Body of pancreas (tissue), 4 donors: ENCODE results near the gene TRIM61.
"Not testable (repeated sequence)": the region's sequence is repeated elsewhere in the genome, so short reads cannot be mapped to it uniquely, and the experiment has no call there.

Experiments
- CTCF ChIP-seq, 7 experiments: fragments of 450-650 bp in 4 of 7; fragments of 200-600 bp in 3 of 7; sonication (generic) in 3 of 7; IDR thresholded peaks; one replicate each; pipeline ENCODE4 v1.5.1; 2016 to 2019; ENCODE audit warnings: antibody characterized with exemption in 7 of 7
- POLR2A ChIP-seq, 3 donors: fragments of 450-650 bp; IDR thresholded peaks; one replicate each; pipeline ENCODE4 v1.6.1; 2016; ENCODE audit warnings: antibody characterized with exemption in 3 of 3, mild to moderate bottlenecking in 2 of 3

DNA sequence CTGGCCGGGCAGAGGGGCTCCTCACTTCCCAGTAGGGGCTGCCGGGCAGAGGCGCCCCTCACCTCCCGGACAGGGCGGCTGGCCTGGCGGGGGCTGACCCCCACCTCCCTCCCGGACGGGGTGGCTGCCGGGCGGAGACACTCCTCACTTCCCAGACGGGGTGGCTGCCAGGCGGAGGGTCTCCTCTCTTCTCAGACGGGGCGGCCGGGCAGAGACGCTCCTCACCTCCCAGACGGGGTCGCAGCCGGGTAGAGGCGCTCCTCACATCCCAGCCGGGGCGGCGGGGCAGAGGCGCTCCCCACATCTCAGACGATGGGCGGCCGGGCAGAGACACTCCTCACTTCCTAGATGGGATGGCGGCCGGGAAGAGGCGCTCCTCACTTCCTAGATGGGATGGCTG is 42.5 kb upstream of the TRIM61 start:
- not testable (repeated sequence) for TF ChIP-seq POLR2A, CTCF (IDR thresholded peaks at IDR 0.05)
